KMS-11 (cell line): ENCODE measurements around the gene NADSYN1.

Source experiments
- H2AFZ ChIP-seq: fragments of 200-600 bp; sonication (generic); 2 replicates; pipeline ENCODE4 v1.6.1; 2016; ENCODE audit warnings: antibody characterized with exemption, mixed run types, low read depth
- H3K27ac ChIP-seq: fragments of 200-600 bp; sonication (generic); 2 replicates; pipeline ENCODE4 v1.6.1; 2016; ENCODE audit warnings: mild to moderate bottlenecking, mixed run types
- H3K27me3 ChIP-seq: fragments of 200-600 bp; sonication (generic); 2 replicates; pipeline ENCODE4 v1.6.1; 2017; ENCODE audit warnings: mild to moderate bottlenecking, low read depth, mixed run types, moderate library complexity; ENCODE audit not compliant: insufficient read depth
- H3K36me3 ChIP-seq: fragments of 200-600 bp; sonication (generic); 2 replicates; pipeline ENCODE4 v1.6.1; 2017; ENCODE audit warnings: mild to moderate bottlenecking, mixed run types; ENCODE audit not compliant: insufficient read depth
- H3K4me1 ChIP-seq: fragments of 200-600 bp; sonication (generic); 2 replicates; pipeline ENCODE4 v1.6.1; 2016; ENCODE audit warnings: mild to moderate bottlenecking, low read depth, mixed run types; ENCODE audit not compliant: poor library complexity, severe bottlenecking
- H3K4me2 ChIP-seq: fragments of 200-600 bp; sonication (generic); 2 replicates; pipeline ENCODE4 v1.7.0; 2016; ENCODE audit warnings: mild to moderate bottlenecking, mixed run types
- H3K4me3 ChIP-seq: fragments of 200-600 bp; sonication (generic); IDR thresholded peaks from 2 replicates; pipeline ENCODE4 v1.6.1; 2017; ENCODE audit warnings: low read depth, low read length, mixed read lengths; ENCODE audit not compliant: insufficient read depth
- H3K79me2 ChIP-seq: fragments of 200-600 bp; sonication (generic); 2 replicates; pipeline ENCODE4 v1.6.1; 2016; ENCODE audit warnings: low read depth, mixed run types; ENCODE audit not compliant: insufficient read depth
- H3K9ac ChIP-seq: fragments of 200-600 bp; sonication (generic); 2 replicates; pipeline ENCODE4 v1.6.1; 2016; ENCODE audit warnings: mild to moderate bottlenecking, mixed run types
- H4K20me1 ChIP-seq: fragments of 200-600 bp; sonication (generic); 2 replicates; pipeline ENCODE4 v1.6.1; 2016; ENCODE audit warnings: mild to moderate bottlenecking, mixed run types; ENCODE audit not compliant: insufficient read depth
- CTCF ChIP-seq: fragments of 200-600 bp; sonication (generic); conservative IDR thresholded peaks from 2 replicates; pipeline ENCODE4 v1.6.1; 2017; ENCODE audit warnings: low read depth, mild to moderate bottlenecking, antibody characterized with exemption, low read length, moderate library complexity, mixed read lengths

Gene NADSYN1

GRCh38 chr11:71476031-71476430 is 23.0 kb downstream of the NADSYN1 start:
- Histone ChIP-seq H3K4me1 (no peaks in the 10 kb centered on the region), H3K27me3 (no peaks in the 10 kb centered on the region), H3K36me3 (no peaks in the 10 kb centered on the region), H3K4me2 (no peak overlapping the region), H3K9ac (no peak overlapping the region), H3K4me3 (no peak overlapping the region), H4K20me1 (no peaks in the 10 kb centered on the region), H2AFZ (no peak overlapping the region), H3K79me2 (no peaks in the 10 kb centered on the region), H3K27ac (no peak overlapping the region)
- TF ChIP-seq CTCF = no peak

- no peaks in the 10 kb centered on the region for H3K36me3 ChIP-seq
- no peak for TF ChIP-seq CTCF
- H3K4me3 ChIP-seq = no peak overlapping the region
- no peaks in the 10 kb centered on the region for H3K4me1 ChIP-seq
- no peaks in the 10 kb centered on the region for H4K20me1 ChIP-seq
- H3K27ac ChIP-seq = no peak overlapping the region
- no peak overlapping the region for H3K9ac ChIP-seq
- no peaks in the 10 kb centered on the region for H3K27me3 ChIP-seq
- no peak overlapping the region for H2AFZ ChIP-seq
- H3K4me2 ChIP-seq = no peak overlapping the region
- H3K79me2 ChIP-seq = no peaks in the 10 kb centered on the region
These were observed 24.1 kb downstream of the NADSYN1 start for GRCh38 chr11:71476926-71477640.

- no peak for TF ChIP-seq CTCF
- H3K79me2 ChIP-seq = no peaks in the 10 kb centered on the region
- no peaks in the 10 kb centered on the region for H3K4me1 ChIP-seq
- no peak overlapping the region for H3K9ac ChIP-seq
- no peaks in the 10 kb centered on the region for H3K27me3 ChIP-seq
- H3K4me3 ChIP-seq = no peak overlapping the region
- H4K20me1 ChIP-seq = no peaks in the 10 kb centered on the region
- H3K4me2 ChIP-seq = no peak overlapping the region
- no peaks in the 10 kb centered on the region for H3K36me3 ChIP-seq
- H3K27ac ChIP-seq = no peak overlapping the region
- H2AFZ ChIP-seq = no peak overlapping the region
These were observed 24.9 kb downstream of the NADSYN1 start for GRCh38 chr11:71477641-71478527.

GRCh38 chr11:71478528-71478840 is 25.5 kb downstream of the NADSYN1 start:
- Histone ChIP-seq H3K4me1 (no peaks in the 10 kb centered on the region), H3K36me3 (no peaks in the 10 kb centered on the region), H2AFZ (no peak overlapping the region), H4K20me1 (no peaks in the 10 kb centered on the region), H3K79me2 (no peaks in the 10 kb centered on the region), H3K9ac (no peak overlapping the region), H3K4me3 (no peak overlapping the region), H3K27ac (no peak overlapping the region), H3K27me3 (no peaks in the 10 kb centered on the region), H3K4me2 (no peak overlapping the region)
- no peak for TF ChIP-seq CTCF
